HL-60 (cell line): ENCODE data around the gene CMBL.

Source experiments
- CTCF ChIP-seq: IDR thresholded peaks from one replicate; pipeline ENCODE4 v1.5.1; 2011; ENCODE audit warnings: low read length, control low read depth, inconsistent platforms; ENCODE audit not compliant: insufficient read depth
- GABPA ChIP-seq: IDR thresholded peaks from 2 replicates; pipeline ENCODE4 v1.6.1; 2012; ENCODE audit warnings: low read depth
- POLR2AphosphoS5 ChIP-seq: IDR thresholded peaks from 2 replicates; pipeline ENCODE4 v1.6.1; 2012; ENCODE audit warnings: low read depth
- SPI1 ChIP-seq: IDR thresholded peaks from 2 replicates; pipeline ENCODE4 v1.6.1; 2012; ENCODE audit warnings: low read depth, mild to moderate bottlenecking, borderline replicate concordance
- TF ChIP-seq, protein P1 (sequence below): IDR thresholded peaks from 2 replicates; pipeline ENCODE4 v1.6.1; 2012; ENCODE audit warnings: low read depth; ENCODE audit not compliant: insufficient replicate concordance

DNA sequence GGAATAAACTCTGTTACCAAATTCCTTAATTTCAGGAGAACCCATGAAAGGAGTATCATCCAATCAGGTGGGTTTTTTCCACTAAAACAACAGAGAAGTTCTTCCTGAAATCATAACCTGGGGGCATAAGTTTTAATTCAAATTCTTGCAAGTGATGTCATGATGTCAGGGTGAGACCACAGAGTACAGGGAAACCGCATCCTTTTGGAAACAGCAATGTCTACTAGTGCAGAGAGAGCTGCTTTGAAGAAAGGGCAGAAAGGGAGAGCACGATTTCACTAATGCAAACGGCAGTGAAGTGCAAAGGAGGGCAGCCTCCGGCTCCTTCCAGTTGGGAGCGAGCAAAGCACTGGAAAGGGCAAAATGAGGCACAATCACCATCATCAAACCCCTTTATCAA is 20.6 kb upstream of the CMBL start:
- TF ChIP-seq CTCF = no peak
- no peak for TF ChIP-seq POLR2AphosphoS5
- TF ChIP-seq, protein P1, sequence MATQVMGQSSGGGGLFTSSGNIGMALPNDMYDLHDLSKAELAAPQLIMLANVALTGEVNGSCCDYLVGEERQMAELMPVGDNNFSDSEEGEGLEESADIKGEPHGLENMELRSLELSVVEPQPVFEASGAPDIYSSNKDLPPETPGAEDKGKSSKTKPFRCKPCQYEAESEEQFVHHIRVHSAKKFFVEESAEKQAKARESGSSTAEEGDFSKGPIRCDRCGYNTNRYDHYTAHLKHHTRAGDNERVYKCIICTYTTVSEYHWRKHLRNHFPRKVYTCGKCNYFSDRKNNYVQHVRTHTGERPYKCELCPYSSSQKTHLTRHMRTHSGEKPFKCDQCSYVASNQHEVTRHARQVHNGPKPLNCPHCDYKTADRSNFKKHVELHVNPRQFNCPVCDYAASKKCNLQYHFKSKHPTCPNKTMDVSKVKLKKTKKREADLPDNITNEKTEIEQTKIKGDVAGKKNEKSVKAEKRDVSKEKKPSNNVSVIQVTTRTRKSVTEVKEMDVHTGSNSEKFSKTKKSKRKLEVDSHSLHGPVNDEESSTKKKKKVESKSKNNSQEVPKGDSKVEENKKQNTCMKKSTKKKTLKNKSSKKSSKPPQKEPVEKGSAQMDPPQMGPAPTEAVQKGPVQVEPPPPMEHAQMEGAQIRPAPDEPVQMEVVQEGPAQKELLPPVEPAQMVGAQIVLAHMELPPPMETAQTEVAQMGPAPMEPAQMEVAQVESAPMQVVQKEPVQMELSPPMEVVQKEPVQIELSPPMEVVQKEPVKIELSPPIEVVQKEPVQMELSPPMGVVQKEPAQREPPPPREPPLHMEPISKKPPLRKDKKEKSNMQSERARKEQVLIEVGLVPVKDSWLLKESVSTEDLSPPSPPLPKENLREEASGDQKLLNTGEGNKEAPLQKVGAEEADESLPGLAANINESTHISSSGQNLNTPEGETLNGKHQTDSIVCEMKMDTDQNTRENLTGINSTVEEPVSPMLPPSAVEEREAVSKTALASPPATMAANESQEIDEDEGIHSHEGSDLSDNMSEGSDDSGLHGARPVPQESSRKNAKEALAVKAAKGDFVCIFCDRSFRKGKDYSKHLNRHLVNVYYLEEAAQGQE = no peak
- no peak for TF ChIP-seq GABPA
- TF ChIP-seq SPI1 = no peak
